ES-I3 (cell line): Measurements from ENCODE around the gene PIGQ.
A peak's percentile ranks its signal among the peaks of the same experiment; 100 is the strongest.

Experiments
- H3K36me3 ChIP-seq: 2 replicates; pipeline ENCODE4 v1.6.1; 2013; ENCODE audit warnings: mild to moderate bottlenecking, low read length, control low read depth, moderate library complexity; ENCODE audit not compliant: insufficient read depth
- H3K4me1 ChIP-seq: 2 replicates; pipeline ENCODE4 v1.6.1; 2013; ENCODE audit warnings: mild to moderate bottlenecking, control low read depth, low read length; ENCODE audit not compliant: insufficient read depth
- H3K9ac ChIP-seq: 2 replicates; pipeline ENCODE4 v1.6.1; 2013; ENCODE audit warnings: low read depth, mild to moderate bottlenecking, low read length, moderate library complexity
- H3K9me3 ChIP-seq: 2 replicates; pipeline ENCODE4 v1.6.1; 2013; ENCODE audit warnings: mild to moderate bottlenecking, low read length, moderate library complexity; ENCODE audit not compliant: control insufficient read depth, insufficient read depth

PIGQ gene

GRCh38 chr16:565419-566330 lies 4.1 kb upstream of the PIGQ start:
- Histone ChIP-seq H3K9ac (no peak overlapping the region), H3K4me1 (peaks cover 10% of the 10 kb centered on the region)

GRCh38 chr16:566475-567372 lies 3.0 kb upstream of the PIGQ start, which contains the start of gene NHLRC4:
TSS of gene NHLRC4 (plus strand) at chr16:567005. CDS start at chr16:568048, 1,043 bp downstream.
- no peak within 1 kb of the TSS for H3K9ac ChIP-seq
- peaks cover 10% of the 10 kb centered on the region for H3K4me1 ChIP-seq
- no peaks in the 10 kb centered on the region for H3K36me3 ChIP-seq
- H3K9me3 ChIP-seq, result no peaks in the 10 kb centered on the region

More at GRCh38 chr16:565419-566330, 4.1 kb upstream of the PIGQ start:
- no peaks in the 10 kb centered on the region for H3K9me3 ChIP-seq
- H3K36me3 ChIP-seq, result no peaks in the 10 kb centered on the region

- H3K9ac ChIP-seq, result no peak overlapping the region
- peaks cover 10% of the 10 kb centered on the region for H3K4me1 ChIP-seq
Measured at GRCh38 chr16:567373-568256, 2.2 kb upstream of the PIGQ start.

GRCh38 chr16:568401-569258 lies 1.1 kb upstream of the PIGQ start:
- no peaks in the 10 kb centered on the region for H3K9me3 ChIP-seq
- no peaks in the 10 kb centered on the region for H3K36me3 ChIP-seq
- H3K9ac ChIP-seq, result peak overlapping the region; percentile 67
- H3K4me1 ChIP-seq, result peaks cover 10% of the 10 kb centered on the region

More at GRCh38 chr16:567373-568256, 2.2 kb upstream of the PIGQ start:
- Histone ChIP-seq H3K36me3 (no peaks in the 10 kb centered on the region), H3K9me3 (no peaks in the 10 kb centered on the region)

DNA sequence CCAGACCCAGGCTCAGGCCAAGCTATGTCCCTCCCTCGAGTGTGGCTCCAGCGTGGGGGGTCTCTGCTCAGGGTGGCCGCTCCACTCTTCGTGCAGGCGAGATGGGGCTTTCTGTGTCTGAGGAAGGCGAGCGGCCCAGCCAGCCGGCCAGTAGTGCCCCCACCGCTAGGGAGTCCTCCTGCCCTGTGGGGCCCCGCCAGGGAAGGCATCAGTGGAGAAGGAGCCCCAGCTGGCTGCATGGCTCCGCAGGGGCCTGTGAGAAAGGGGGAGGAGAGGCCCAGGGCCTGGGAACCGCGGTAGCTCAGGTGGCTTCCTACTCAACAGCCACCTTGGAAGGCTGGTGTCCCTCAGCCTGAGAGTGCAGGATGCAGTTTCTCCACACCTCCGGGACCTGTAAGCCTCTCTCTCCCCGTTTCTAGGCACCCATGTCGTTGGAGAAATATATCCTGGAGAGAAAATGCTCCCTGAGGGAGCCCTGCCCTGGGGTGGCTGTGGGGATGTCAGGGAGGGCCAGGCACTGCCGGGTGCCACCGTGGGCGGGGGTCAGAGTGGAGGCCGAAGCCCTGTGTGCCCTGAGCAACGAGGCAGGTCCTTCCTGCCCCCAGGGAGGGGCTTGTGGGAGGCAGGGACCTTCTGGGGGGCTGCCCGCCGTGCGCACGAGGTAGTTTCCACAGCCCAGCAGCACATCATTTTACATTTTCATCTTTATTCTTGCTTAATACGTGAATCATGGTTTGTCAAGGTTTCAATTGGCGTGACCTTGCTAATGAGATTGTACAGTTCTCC lies 3.3 kb downstream of the PIGQ start:
- Histone ChIP-seq H3K9ac (no peak overlapping the region), H3K36me3 (no peaks in the 10 kb centered on the region), H3K9me3 (no peaks in the 10 kb centered on the region), H3K4me1 (no peaks in the 10 kb centered on the region)

DNA sequence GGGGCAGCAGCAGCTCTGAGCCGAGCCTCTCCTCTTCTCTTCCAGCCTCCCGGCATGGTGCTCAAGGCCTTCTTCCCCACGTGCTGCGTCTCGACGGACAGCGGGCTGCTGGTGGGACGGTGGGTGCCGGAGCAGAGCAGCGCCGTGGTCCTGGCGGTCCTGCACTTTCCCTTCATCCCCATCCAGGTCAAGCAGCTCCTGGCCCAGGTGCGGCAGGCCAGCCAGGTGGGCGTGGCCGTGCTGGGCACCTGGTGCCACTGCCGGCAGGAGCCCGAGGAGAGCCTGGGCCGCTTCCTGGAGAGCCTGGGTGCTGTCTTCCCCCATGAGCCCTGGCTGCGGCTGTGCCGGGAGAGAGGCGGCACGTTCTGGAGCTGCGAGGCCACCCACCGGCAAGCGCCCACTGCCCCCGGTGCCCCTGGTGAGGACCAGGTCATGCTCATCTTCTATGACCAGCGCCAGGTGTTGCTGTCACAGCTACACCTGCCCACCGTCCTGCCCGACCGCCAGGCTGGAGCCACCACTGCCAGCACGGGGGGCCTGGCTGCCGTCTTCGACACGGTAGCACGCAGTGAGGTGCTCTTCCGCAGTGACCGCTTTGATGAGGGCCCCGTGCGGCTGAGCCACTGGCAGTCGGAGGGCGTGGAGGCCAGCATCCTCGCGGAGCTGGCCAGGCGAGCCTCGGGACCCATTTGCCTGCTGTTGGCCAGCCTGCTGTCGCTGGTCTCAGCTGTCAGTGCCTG lies 4.4 kb downstream of the PIGQ start:
- Histone ChIP-seq H3K36me3 (no peaks in the 10 kb centered on the region), H3K9me3 (no peaks in the 10 kb centered on the region), H3K9ac (no peak overlapping the region), H3K4me1 (no peaks in the 10 kb centered on the region)

DNA sequence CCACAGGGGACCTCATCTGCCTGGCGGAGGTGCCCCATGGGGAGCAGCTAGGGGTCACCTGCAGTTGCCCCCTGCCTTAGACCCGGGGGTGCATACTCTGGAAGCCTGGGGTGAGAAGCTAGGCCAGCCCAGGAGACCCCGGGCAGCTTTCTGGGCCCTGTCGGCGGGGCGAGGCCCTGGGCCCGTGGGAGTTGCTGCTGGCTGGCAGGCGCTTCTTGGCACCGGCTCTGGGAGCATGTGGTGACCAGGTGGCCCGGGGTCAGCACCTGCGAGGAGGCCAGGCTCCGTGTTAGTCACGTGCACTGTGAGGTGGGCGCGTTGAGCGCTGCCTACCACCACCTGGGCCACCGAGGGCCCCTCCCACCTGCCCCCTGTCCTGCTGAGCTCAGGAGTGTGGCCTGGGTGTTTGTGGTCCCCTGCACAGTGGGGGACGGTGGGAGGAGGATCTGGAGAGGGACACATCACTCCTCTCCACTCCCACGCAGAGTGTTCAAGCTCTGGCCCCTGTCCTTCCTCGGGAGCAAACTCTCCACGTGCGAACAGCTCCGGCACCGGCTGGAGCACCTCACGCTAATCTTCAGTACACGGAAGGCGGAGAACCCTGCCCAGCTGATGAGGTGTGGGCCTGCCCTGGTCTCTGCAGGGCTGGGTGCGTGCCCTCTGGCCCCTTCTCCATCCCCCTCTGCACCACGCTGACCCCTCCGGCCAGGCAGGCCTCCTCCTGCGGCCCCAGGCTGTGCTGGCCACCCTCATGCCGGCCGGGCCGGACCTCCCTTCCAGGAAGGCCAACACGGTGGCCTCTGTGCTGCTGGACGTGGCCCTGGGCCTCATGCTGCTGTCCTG lies 5.8 kb downstream of the PIGQ start:
- no peak overlapping the region for H3K9ac ChIP-seq
- H3K4me1 ChIP-seq, result no peaks in the 10 kb centered on the region
- H3K36me3 ChIP-seq, result no peaks in the 10 kb centered on the region
- no peaks in the 10 kb centered on the region for H3K9me3 ChIP-seq

DNA sequence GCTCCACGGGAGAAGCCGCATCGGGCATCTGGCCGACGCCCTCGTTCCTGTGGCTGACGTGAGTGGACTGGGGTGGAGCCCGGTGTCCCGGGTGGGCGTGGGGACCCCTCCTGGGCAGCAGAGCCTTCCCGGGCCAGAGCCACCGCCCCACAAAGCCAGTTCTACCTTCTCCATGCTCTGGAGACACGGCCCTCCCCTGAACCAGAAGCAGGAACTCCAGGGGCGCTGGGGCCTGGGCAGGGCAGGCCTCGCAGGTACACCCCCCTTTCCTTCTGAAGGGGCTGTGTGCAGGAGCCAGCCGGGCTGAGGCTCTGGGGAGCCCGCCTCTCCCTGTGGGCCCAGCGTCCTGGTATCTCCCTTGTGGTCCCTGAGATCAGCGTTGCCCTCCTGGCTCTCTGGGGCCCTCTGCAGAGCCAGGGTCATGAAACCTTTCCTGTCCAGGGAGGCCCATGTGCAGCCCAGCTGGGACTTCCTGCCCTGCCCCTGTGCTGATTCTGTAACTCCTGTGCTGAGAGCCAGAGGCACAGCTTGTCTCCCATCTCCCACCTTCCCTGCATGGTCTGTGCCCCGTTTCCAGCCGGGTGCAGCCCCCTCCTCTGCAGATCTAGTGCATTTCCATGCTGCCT lies 6.5 kb downstream of the PIGQ start:
- H3K9ac ChIP-seq, result no peak overlapping the region

DNA sequence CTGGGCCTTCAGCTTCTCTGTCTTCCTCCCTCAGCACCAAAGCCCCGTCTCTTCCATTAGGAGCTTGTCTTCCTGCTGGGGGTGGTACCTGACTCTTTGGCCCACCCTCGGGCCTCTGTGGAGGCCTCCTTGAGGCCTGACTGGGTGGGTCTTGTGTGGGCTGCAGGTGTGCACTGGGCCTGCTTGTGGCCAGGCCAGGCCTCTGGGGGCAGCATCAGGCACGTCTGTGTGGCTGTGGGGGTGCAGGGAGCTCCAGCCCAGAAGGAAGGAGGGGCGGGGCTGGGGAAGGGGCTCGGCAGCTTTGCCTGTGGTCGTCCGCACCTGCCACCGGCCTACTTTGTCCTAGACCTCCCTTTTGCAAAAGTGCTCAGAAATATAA lies 7.0 kb downstream of the PIGQ start:
- H3K36me3 ChIP-seq, result no peaks in the 10 kb centered on the region
- H3K4me1 ChIP-seq, result no peaks in the 10 kb centered on the region
- no peaks in the 10 kb centered on the region for H3K9me3 ChIP-seq
- no peak overlapping the region for H3K9ac ChIP-seq

More for the DNA sequence above, 6.5 kb downstream of the PIGQ start:
- no peaks in the 10 kb centered on the region for H3K4me1 ChIP-seq
- no peaks in the 10 kb centered on the region for H3K9me3 ChIP-seq
- H3K36me3 ChIP-seq, result no peaks in the 10 kb centered on the region

DNA sequence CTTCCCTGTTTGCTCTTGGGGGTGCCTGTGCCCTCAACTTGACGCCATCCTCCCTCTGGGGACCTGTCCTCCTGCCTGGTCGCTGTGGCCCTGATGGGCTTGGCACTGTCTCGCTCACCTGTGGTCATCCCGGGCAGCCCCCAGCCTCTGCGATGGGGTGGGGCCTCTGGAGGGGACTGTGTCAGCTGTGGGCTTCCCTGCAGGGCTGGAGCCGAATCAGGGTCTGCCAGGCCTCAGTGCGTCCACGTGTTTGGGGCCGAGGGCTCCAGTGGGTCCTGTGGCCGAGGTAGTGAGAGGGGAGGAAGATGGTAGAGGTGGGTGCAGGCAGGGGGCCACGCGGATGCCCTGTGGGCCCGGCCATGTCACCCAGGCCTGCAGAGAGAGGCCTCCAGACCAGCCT lies 8.0 kb downstream of the PIGQ start:
- H3K4me1 ChIP-seq, result no peaks in the 10 kb centered on the region

GRCh38 chr16:578232-578869 lies 8.6 kb downstream of the PIGQ start:
- peaks cover 4% of the 10 kb centered on the region; the same call in 1 of the 2 replicates for H3K4me1 ChIP-seq
- no peak overlapping the region for H3K9ac ChIP-seq
- H3K36me3 ChIP-seq, result no peaks in the 10 kb centered on the region
- no peaks in the 10 kb centered on the region for H3K9me3 ChIP-seq

More for the DNA sequence above, 8.0 kb downstream of the PIGQ start:
- H3K9me3 ChIP-seq, result no peaks in the 10 kb centered on the region
- no peak overlapping the region for H3K9ac ChIP-seq
- no peaks in the 10 kb centered on the region for H3K36me3 ChIP-seq
